GM19395 (cell line): ENCODE data around the gene PIK3R2.

Source experiments
- ATAC-seq: cut with Tn5 transposase; IDR thresholded peaks from one replicate; pipeline ENCODE4 v1.9.1; 2021; ENCODE audit warnings: mild to moderate bottlenecking, moderate library complexity; ENCODE audit not compliant: unreplicated experiment

Gene PIK3R2

DNA sequence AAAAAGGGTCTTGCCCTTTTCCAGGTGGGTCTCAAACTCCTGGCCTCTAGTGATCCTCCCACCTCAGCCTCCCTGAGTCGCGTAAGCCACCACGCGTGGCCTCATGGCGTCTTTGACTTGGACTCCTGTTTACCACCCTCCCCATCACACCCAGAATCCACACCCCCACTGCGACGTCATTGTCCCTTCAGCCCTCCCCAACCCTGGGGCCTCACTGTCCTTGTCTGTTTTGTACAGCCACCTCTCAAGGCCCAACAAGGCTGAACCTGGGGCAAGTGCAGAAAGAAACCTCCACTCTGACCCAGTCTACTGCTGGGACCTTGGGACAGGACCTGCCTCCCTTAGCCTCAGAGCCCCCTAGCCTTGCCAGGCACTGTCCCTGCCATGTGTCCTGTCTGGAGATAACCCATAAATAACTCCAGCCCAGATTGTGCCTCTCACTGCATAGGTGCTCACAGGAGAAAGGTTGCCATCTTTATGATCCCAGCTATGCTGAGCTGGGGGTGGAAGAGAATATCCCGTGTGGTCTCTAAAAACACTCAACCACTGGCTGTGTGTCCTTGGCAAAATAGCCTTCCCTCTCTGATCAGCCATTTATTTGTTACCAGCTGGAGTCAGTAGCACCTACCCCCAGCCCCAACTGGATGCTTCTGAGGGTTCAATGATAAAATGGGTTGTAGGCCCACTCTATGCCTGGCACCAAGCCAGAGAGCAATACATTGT, 18.8 kb downstream of the PIK3R2 start:
- no peak for ATAC-seq

DNA sequence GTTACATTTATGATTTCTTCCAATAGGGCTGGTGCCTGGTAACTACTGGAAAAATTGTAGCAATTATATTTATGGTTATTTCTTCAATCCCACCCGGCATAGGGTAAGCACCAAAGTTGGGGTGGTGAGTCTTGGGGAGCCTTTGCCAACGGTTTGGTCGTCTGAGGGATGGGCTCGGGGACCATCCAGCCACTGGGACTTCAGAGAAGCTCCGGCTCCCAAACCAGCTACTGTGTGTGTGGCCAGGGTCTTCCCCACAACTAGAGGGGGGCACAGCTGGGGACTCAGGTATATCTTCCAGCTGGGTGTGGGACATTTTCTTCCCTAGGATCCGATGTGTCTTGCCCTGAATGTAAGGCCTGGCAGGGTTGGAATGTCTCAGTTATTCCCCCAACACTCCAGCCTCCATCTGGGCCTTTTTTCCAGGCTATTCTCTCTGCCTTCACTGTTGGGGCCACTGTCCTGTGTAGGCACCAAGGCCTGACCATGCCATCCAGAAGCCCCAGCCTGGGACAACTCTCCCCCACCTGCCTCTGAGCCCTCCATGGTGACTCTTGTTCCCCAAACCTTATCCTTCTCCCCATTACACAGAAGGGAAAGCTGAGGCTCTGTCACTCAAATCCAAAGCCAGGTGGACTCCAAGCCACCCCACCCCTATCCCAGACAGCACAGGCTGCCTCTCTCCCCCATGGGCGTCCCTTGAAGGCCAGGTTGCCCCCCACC, 19.5 kb downstream of the PIK3R2 start:
- no peak for ATAC-seq

DNA sequence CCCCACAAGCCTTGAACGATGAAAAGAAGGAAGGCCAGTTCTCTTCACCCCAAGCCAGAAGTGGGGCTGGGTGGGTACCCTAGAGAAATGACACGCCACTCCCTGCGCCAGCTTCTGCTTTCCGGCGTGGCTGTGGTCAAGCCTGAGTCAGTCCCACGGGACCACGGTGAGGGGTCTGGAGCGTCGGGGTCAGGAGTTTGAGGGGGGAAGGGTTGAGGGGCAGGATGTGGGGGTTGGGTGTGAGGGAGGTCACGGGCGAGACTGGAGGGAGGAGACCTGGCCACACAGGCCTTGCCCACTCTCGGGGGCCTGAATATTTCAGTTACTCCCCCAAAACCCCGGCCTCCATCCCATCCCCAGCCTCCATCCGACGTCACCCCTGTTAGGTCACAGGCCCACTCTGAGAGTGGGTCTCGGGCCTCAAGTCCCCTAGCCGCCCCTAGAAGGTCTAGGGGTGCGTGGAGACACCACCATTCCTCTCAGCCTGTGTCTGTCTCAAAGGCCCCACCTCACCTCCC, 20.1 kb downstream of the PIK3R2 start:
- peak; percentile 2 for ATAC-seq

DNA sequence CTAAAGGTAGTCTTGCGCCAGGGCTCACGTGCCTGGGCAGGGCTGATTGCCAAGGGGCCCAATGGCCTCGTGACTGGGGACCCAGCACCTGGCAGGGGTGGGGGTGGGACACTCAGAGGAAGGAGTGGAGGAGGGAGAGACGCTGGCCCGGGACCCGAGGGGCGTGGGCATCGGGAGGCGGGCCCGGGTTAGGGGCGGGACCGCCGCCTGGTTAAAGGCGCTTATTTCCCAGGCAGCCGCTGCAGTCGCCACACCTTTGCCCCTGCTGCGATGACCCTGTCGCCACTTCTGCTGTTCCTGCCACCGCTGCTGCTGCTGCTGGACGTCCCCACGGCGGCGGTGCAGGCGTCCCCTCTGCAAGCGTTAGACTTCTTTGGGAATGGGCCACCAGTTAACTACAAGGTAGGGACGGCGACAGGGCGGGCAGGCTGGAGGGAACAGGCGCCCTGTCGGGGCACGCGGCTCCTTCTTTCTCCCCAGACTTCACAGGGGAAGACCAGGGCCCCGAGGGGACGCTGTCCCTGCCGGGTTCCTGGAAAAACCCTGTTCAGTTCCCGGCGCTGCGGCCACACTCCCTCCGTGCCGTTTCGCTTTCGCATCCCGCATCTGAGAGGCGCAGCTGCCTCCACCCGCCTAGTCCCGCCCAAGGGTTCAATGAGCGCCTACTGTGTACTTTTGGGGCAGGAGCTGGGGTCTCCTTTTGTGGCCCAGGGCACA, 20.8 kb downstream of the PIK3R2 start, which contains the start of gene IFI30:
Gene IFI30, plus strand, starts transcription at position 242 of the 717 bp plus-strand sequence. Its CDS starts 29 bp downstream, at position 271.
- ATAC-seq = peak; percentile 41

GRCh38 chr19:18174983-18175382, 22.0 kb downstream of the PIK3R2 start:
- ATAC-seq = no peak

DNA sequence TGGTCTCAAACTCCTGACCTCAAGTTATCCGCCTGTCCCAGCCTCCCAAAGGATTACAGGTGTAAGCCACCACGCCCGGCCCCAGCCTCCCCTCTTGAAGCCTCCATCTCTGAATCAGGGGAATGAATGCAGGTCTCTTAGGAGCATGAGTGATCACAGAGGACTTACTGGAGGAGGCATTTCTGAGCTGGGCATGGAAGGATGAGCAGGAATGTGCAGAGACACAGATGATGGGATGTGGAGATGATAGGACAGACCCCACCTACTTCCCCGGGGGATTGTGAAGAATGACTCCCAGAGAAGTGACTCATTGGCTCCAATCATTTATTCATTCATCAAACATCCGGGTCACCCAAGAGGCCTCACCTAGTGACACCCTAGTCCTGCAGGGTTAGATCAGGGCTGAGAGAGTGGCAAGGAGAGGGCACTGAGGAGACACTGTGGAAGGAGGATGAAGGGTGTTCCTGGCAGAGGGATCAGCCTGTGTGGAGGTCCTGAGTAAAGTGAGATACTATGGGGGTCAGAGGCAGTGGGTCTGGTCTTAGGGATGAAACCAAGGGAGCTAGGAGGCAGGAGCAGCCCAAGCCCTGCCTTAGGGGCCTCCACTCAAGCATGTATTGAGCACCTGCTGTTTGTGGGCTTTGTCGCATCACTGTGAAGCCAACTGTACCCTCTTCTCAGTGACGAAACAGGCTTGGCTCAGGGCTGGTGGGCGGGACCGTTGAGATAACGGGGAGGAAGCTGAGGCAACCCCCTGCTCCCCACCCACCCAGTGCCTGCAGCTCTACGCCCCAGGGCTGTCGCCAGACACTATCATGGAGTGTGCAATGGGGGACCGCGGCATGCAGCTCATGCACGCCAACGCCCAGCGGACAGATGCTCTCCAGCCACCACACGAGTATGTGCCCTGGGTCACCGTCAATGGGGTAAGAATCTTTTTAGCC, 23.7 kb downstream of the PIK3R2 start:
- no peak for ATAC-seq

DNA sequence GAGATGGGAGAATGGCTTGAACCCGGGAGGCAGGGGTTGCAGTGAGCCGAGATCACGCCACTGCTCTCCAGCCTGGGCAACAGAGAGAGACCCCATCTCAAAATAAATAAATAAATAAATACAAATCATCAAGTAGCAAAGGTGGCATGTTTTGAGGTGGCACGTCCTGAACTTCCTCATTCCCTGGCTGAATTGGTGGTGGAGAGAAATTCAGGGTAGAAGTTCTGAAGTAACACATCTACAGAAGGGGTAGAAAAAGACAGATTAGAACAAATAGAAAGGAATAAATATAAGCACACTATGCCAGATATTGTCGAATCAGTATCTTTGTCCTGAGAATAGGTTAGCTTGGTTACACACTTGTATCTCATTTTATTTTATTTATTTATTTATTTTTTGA, 27.0 kb downstream of the PIK3R2 start:
- no peak for ATAC-seq

- ATAC-seq = no peak
Measured at GRCh38 chr19:18183529-18183928, 30.6 kb downstream of the PIK3R2 start.

DNA sequence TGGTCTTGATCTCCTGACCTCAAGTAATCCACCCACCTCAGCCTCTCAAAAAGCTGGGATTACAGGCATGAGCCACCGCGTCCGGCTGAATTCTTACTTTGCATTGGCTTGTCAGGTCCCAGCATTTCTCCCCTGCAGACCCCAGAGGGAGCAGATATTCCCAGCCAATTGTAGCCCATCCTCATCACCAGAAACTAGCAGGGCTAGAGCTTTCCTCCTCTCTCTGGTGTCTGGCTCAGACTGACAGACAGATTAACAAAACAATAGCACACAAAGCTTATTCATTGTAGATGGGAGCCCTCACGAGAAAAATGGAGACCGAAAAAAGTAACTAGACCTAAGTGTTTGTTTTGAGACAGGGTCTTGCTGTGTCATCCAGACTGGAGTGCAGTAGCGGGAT, 32.6 kb downstream of the PIK3R2 start:
- ATAC-seq = no peak

GRCh38 chr19:18190278-18190677, 37.3 kb downstream of the PIK3R2 start:
- ATAC-seq = no peak

DNA sequence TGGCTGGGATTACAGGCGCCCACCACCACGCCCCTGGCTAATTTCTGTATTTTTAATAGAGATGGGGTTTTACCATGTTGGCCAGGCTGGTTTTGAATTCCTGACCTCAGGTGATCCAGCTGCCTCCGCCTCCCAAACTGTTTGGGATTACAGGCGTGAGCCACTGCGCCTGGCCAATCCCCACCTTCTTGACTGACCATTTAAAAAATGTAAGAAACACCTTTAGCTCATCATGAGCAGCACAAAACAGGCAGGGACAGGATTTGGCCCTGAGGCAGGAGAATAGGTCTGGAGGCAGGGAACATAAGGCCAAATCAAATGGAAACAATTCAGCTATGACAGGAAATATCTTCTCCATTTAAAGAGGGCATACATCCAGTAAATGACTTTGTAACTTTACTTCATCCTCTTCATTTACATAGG, 38.7 kb downstream of the PIK3R2 start:
- no peak for ATAC-seq

GRCh38 chr19:18192673-18193387, 39.9 kb downstream of the PIK3R2 start, which contains the start of gene MPV17L2:
TSS of gene MPV17L2 (plus strand) at chr19:18193218. CDS start at chr19:18193282, 64 bp downstream.
- peak; percentile 88 for ATAC-seq

- ATAC-seq = no peak
Measured at GRCh38 chr19:18193388-18194180, 40.6 kb downstream of the PIK3R2 start.

GRCh38 chr19:18194181-18194530, 41.2 kb downstream of the PIK3R2 start:
- ATAC-seq = no peak

- no peak for ATAC-seq
Measured at GRCh38 chr19:18194554-18195238, 41.7 kb downstream of the PIK3R2 start.

DNA sequence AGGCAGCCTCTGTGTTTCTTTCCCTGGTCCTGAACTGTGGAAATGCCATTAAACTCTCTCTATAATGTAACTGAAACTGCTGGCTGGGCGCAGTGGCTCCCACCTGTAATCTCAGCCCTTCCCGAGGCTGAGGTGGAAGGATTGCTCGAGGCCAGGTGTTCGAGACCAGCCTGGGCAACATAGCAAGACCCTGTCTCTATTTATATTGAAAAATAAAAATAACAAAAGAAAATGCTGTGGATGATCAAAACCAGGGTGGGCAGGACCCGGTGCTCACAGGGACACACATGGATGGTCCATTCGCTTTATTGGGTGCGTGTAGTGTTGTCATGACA, 43.5 kb downstream of the PIK3R2 start:
- ATAC-seq = no peak

- ATAC-seq = no peak
Measured at GRCh38 chr19:18197306-18197705, 44.3 kb downstream of the PIK3R2 start.

GRCh38 chr19:18197941-18198340, 45.0 kb downstream of the PIK3R2 start:
- no peak for ATAC-seq
